ENCODE measurements around the gene TXNDC2.
A peak's percentile ranks its signal among the peaks of the same experiment; 100 is the strongest.

Gene TXNDC2

DNA sequence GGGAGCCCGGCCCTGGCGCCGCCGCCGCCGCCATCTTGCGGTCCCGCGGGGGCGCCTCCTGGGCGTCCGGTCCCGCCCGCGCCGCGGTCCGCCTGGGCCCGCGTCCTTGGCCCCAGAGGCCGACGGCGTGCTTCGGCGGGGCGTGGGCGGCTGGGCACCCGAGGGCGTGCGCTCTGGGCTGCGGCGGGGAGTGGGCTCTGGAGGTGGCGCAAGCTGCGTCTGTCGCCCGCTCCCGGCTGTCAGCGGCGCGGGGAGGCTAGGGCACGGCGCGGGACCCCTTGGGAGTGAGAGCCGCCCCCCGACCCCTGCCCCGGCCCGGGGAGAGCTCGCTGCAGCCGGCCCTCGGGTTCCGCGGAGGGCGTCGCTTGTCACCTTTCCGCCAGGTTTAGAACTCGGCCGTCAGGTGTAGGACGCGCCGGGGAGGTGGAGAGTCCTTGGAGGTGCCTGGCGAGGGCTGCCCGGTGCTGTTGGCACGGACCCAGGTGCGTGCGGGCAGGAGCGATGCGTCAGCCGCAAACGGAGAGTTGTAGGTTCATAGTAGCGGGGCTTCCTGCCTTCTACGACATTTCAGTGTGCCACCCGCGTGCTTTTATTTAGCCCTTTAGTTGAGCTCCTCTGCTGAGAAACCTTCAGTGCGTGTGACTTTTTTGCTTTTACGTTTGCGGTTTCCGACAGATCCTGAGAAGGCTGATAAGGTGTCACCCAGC is 29.0 kb downstream of the TXNDC2 start:
- Histone ChIP-seq H4K91ac (ENCODE audit: low read length) (peak overlapping the region; percentile 96), H3K9me3 (ENCODE audit: control insufficient read depth, low read length) (no peaks in the 10 kb centered on the region), H3K36me3 (ENCODE audit: control insufficient read depth in 1 of 2, insufficient read depth in 2 of 2, low read depth in 1 of 2, low read length in 2 of 2) (no peaks in the 10 kb centered on the region), H4K8ac (ENCODE audit: low read length) (peak overlapping the region; percentile 91), H3K79me1 (replicated peaks; ENCODE audit: low read length, poor library complexity, severe bottlenecking) (no peaks in the 10 kb centered on the region), H3K23ac (ENCODE audit: low read length in 2 of 2) (peak overlapping the region; percentile 98 to 99), H2BK15ac (ENCODE audit: low read depth, poor library complexity, severe bottlenecking) (peak overlapping the region; percentile 93), H2AFZ (ENCODE audit: low read depth, low read length) (no peak overlapping the region), H3K4me1 (ENCODE audit: control insufficient read depth, insufficient read depth, low read depth, low read length) (peaks cover 5% of the 10 kb centered on the region), H3K18ac (ENCODE audit: low read depth in 1 of 2, low read length in 2 of 2) (peak overlapping the region; percentile 99), H2BK5ac (ENCODE audit: low read depth, low read length, poor library complexity, severe bottlenecking) (no peak overlapping the region), H3K9ac (ENCODE audit: low read length) (peak overlapping the region; percentile 99), H3K14ac (ENCODE audit: low read length in 2 of 2) (peak overlapping the region; percentile 97 to 99), H3K4me2 (ENCODE audit: low read length, poor library complexity, severe bottlenecking) (peak overlapping the region; percentile 90), H2BK120ac (ENCODE audit: low read depth, low read length) (peak overlapping the region; percentile 98), H3K4me3 (ENCODE audit: insufficient read depth in 1 of 2, low read depth in 1 of 2, low read length in 2 of 2) (peak overlapping the region; percentile 91 to 100), H2AK5ac (ENCODE audit: low read length, severe bottlenecking) (no peak overlapping the region), H3K27me3 (ENCODE audit: control insufficient read depth in 1 of 2, insufficient read depth in 1 of 2, low read length in 2 of 2) (no peaks in the 10 kb centered on the region), H3K4ac (ENCODE audit: low read depth in 1 of 2, low read length in 2 of 2) (peak overlapping the region; percentile 97 to 98), H2BK12ac (ENCODE audit: low read length in 2 of 2) (peak overlapping the region in 1 of 2 experiments; percentile 83), H3K27ac (ENCODE audit: low read length, poor library complexity, severe bottlenecking) (peak overlapping the region; percentile 56)
- under 1% methylated on average over 73 of the region's 77 CpGs for WGBS
- peak; percentile 90 for DNase-seq

DNA sequence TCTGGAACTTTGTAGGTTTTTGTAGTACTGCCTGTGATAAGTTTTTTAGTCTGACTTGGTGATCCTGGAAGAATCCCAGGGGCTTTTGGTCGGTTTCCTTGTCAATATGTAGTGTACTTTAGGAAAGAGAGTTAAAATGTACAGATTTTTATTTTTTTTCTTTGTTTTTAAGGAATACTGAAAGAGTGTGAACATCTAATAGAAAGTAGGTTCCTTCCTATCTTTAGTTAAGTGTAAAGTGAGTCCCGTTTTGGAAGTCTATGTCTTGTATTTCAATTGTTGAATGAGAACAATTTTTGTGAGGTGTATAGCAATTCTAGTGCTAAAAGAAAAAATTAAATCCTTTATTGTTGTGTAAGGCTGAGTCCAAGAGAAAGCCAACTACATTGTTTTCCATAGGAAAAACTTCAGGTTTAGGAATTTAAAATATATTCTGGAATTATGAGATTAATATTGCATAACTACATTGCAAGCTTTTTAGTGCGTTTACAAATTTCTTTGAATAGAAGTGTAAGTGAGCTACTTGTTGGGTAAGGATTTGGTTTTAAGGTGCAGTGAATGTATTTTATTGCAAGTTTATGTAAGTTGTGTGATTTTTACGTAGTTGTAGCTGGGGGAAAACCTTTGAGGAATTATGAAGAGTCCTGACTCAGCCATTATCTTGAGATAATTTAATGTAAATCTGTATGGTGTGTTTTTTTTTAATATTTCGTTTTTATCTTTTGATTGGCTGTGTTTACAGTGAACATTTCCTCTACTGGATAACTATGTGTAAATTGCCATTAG is 29.7 kb downstream of the TXNDC2 start:
- WGBS, result 33% methylated on average over 4 of the region's 5 CpGs
- peak overlapping the region in 1 of 2 experiments; percentile 99 for H3K14ac ChIP-seq (ENCODE audit: low read length in 2 of 2)
- peak overlapping the region; percentile 99 for H3K9ac ChIP-seq (ENCODE audit: low read length)

DNA sequence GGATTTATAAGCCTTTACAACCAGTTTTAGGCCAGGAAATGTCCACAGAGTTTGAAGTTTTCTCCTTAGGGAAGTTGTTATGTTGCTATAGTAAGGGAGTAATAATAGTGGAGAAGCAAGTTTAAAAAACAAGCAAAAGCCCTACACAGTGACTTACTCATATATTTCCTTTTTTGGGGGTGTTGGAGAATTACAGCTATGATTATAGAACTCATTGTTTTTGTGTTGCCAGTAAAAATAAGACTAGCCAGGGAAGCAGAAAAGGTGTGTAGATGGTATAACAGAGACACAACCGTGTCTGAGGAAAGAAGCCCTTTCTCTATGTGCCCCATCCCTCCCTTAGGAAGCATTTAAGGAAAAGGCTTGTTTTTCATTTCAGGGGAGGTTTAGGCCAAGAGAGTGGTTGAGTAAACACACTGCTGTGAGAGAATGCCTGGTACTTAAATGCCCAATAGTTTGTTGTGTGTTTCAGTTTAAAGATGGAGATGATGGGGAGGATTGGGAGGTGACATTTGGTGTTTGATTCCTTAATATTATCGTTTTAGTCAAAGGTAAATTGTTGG is 30.4 kb downstream of the TXNDC2 start:
- peak; percentile 53 for DNase-seq
- Histone ChIP-seq H3K27me3 (ENCODE audit: control insufficient read depth in 1 of 2, insufficient read depth in 1 of 2, low read length in 2 of 2) (no peaks in the 10 kb centered on the region), H3K14ac (ENCODE audit: low read length in 2 of 2) (no peak overlapping the region), H2AK5ac (ENCODE audit: low read length, severe bottlenecking) (no peak overlapping the region), H2BK15ac (ENCODE audit: low read depth, poor library complexity, severe bottlenecking) (no peak overlapping the region), H2BK12ac (ENCODE audit: low read length in 2 of 2) (no peak overlapping the region), H3K4ac (ENCODE audit: low read depth in 1 of 2, low read length in 2 of 2) (no peak overlapping the region), H3K4me2 (ENCODE audit: low read length, poor library complexity, severe bottlenecking) (peak overlapping the region; percentile 1), H3K36me3 (ENCODE audit: control insufficient read depth in 1 of 2, insufficient read depth in 2 of 2, low read depth in 1 of 2, low read length in 2 of 2) (no peaks in the 10 kb centered on the region), H3K9ac (ENCODE audit: low read length) (peak overlapping the region; percentile 99), H3K9me3 (ENCODE audit: control insufficient read depth, low read length) (no peaks in the 10 kb centered on the region), H3K79me1 (replicated peaks; ENCODE audit: low read length, poor library complexity, severe bottlenecking) (no peaks in the 10 kb centered on the region), H4K91ac (ENCODE audit: low read length) (no peak overlapping the region), H3K4me3 (ENCODE audit: insufficient read depth in 1 of 2, low read depth in 1 of 2, low read length in 2 of 2) (peak overlapping the region in 1 of 2 experiments; percentile 91), H3K27ac (ENCODE audit: low read length, poor library complexity, severe bottlenecking) (no peak overlapping the region), H3K4me1 (ENCODE audit: control insufficient read depth, insufficient read depth, low read depth, low read length) (peaks cover 5% of the 10 kb centered on the region), H3K18ac (ENCODE audit: low read depth in 1 of 2, low read length in 2 of 2) (no peak overlapping the region), H2BK5ac (ENCODE audit: low read depth, low read length, poor library complexity, severe bottlenecking) (no peak overlapping the region), H2AFZ (ENCODE audit: low read depth, low read length) (no peak overlapping the region), H4K8ac (ENCODE audit: low read length) (no peak overlapping the region), H3K23ac (ENCODE audit: low read length in 2 of 2) (no peak overlapping the region), H2BK120ac (ENCODE audit: low read depth, low read length) (no peak overlapping the region)
- WGBS, result 44% methylated on average over 2 of the region's 2 CpGs

More for the DNA sequence above, 29.7 kb downstream of the TXNDC2 start:
- Histone ChIP-seq H3K18ac (ENCODE audit: low read depth in 1 of 2, low read length in 2 of 2) (peak overlapping the region in 1 of 2 experiments; percentile 99), H2BK12ac (ENCODE audit: low read length in 2 of 2) (no peak overlapping the region), H2BK15ac (ENCODE audit: low read depth, poor library complexity, severe bottlenecking) (no peak overlapping the region), H2AFZ (ENCODE audit: low read depth, low read length) (no peak overlapping the region), H2AK5ac (ENCODE audit: low read length, severe bottlenecking) (no peak overlapping the region), H3K4me1 (ENCODE audit: control insufficient read depth, insufficient read depth, low read depth, low read length) (peaks cover 5% of the 10 kb centered on the region), H4K8ac (ENCODE audit: low read length) (no peak overlapping the region), H3K79me1 (replicated peaks; ENCODE audit: low read length, poor library complexity, severe bottlenecking) (no peaks in the 10 kb centered on the region), H3K9me3 (ENCODE audit: control insufficient read depth, low read length) (no peaks in the 10 kb centered on the region), H2BK5ac (ENCODE audit: low read depth, low read length, poor library complexity, severe bottlenecking) (no peak overlapping the region), H3K27me3 (ENCODE audit: control insufficient read depth in 1 of 2, insufficient read depth in 1 of 2, low read length in 2 of 2) (no peaks in the 10 kb centered on the region), H3K23ac (ENCODE audit: low read length in 2 of 2) (no peak overlapping the region), H2BK120ac (ENCODE audit: low read depth, low read length) (peak overlapping the region; percentile 5), H3K4ac (ENCODE audit: low read depth in 1 of 2, low read length in 2 of 2) (no peak overlapping the region), H3K4me3 (ENCODE audit: insufficient read depth in 1 of 2, low read depth in 1 of 2, low read length in 2 of 2) (peak overlapping the region; percentile 91 to 100), H4K91ac (ENCODE audit: low read length) (no peak overlapping the region), H3K27ac (ENCODE audit: low read length, poor library complexity, severe bottlenecking) (peak overlapping the region; percentile 56), H3K4me2 (ENCODE audit: low read length, poor library complexity, severe bottlenecking) (peak overlapping the region; percentile 90), H3K36me3 (ENCODE audit: control insufficient read depth in 1 of 2, insufficient read depth in 2 of 2, low read depth in 1 of 2, low read length in 2 of 2) (no peaks in the 10 kb centered on the region)
- DNase-seq, result peak; percentile 26

DNA sequence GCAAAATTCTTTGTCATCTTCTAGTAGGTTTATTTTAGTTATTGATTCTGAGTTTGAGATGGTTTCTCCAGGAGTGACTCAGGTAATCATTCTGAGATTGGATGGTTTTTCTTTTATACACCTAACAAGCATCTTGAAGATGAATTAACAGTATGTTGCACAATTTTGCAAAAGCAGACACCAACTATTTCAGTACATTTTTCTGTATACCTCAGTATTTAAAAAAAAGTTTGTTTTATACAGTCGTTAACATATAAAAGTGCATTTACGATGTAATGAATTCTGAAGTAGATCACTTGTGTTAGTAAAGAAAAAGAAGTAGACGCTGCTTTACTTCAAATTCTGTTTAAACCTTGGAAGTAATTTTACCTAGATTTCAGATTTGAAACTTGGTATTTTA is 31.0 kb downstream of the TXNDC2 start:
- WGBS, result 93% methylated on average over 3 of the region's 3 CpGs

More for the DNA sequence above, 31.0 kb downstream of the TXNDC2 start:
- Histone ChIP-seq H3K4me3 (ENCODE audit: insufficient read depth in 1 of 2, low read depth in 1 of 2, low read length in 2 of 2) (peak overlapping the region in 1 of 2 experiments; percentile 91), H3K14ac (ENCODE audit: low read length in 2 of 2) (no peak overlapping the region), H2BK15ac (ENCODE audit: low read depth, poor library complexity, severe bottlenecking) (no peak overlapping the region), H4K91ac (ENCODE audit: low read length) (no peak overlapping the region), H3K18ac (ENCODE audit: low read depth in 1 of 2, low read length in 2 of 2) (no peak overlapping the region), H3K36me3 (ENCODE audit: control insufficient read depth in 1 of 2, insufficient read depth in 2 of 2, low read depth in 1 of 2, low read length in 2 of 2) (no peaks in the 10 kb centered on the region), H3K4me2 (ENCODE audit: low read length, poor library complexity, severe bottlenecking) (no peak overlapping the region), H4K8ac (ENCODE audit: low read length) (no peak overlapping the region), H2BK12ac (ENCODE audit: low read length in 2 of 2) (no peak overlapping the region), H3K4ac (ENCODE audit: low read depth in 1 of 2, low read length in 2 of 2) (no peak overlapping the region), H3K9me3 (ENCODE audit: control insufficient read depth, low read length) (no peaks in the 10 kb centered on the region), H3K4me1 (ENCODE audit: control insufficient read depth, insufficient read depth, low read depth, low read length) (peaks cover 5% of the 10 kb centered on the region), H2AK5ac (ENCODE audit: low read length, severe bottlenecking) (no peak overlapping the region), H2BK120ac (ENCODE audit: low read depth, low read length) (no peak overlapping the region), H3K23ac (ENCODE audit: low read length in 2 of 2) (no peak overlapping the region), H3K27me3 (ENCODE audit: control insufficient read depth in 1 of 2, insufficient read depth in 1 of 2, low read length in 2 of 2) (no peaks in the 10 kb centered on the region), H3K79me1 (replicated peaks; ENCODE audit: low read length, poor library complexity, severe bottlenecking) (no peaks in the 10 kb centered on the region), H3K9ac (ENCODE audit: low read length) (peak overlapping the region; percentile 99), H3K27ac (ENCODE audit: low read length, poor library complexity, severe bottlenecking) (no peak overlapping the region), H2BK5ac (ENCODE audit: low read depth, low read length, poor library complexity, severe bottlenecking) (no peak overlapping the region), H2AFZ (ENCODE audit: low read depth, low read length) (no peak overlapping the region)
- DNase-seq, result no peak

Data from mesenchymal stem cell (in vitro differentiated cells and primary cell).